WERI-Rb-1 (cell line): ENCODE data around the gene MX1.

Experiments
- DNase-seq: peaks from one replicate; pipeline ENCODE4 v3.0.0-alpha.2; 2020
- H3K27ac ChIP-seq: fragments of 250-450 bp; sonication (Bioruptor Pico); 2 replicates; pipeline ENCODE4 v1.5.1; 2020; ENCODE audit warnings: mild to moderate bottlenecking, moderate library complexity
- H3K27me3 ChIP-seq: fragments of 250-450 bp; sonication (Bioruptor Pico); 2 replicates; pipeline ENCODE4 v1.5.1; 2021; ENCODE audit warnings: mild to moderate bottlenecking, low read depth, moderate library complexity; ENCODE audit not compliant: insufficient read depth, severe bottlenecking
- H3K36me3 ChIP-seq: fragments of 250-450 bp; sonication (Bioruptor Pico); 2 replicates; pipeline ENCODE4 v1.5.1; 2020; ENCODE audit warnings: mild to moderate bottlenecking, moderate library complexity
- H3K4me3 ChIP-seq: 2 replicates; pipeline ENCODE4 v1.5.1; 2011; ENCODE audit warnings: low read depth, mild to moderate bottlenecking, control low read depth, low read length
- H3K9me3 ChIP-seq: fragments of 250-450 bp; sonication (Bioruptor Pico); 2 replicates; pipeline ENCODE4 v1.5.1; 2021; ENCODE audit warnings: mild to moderate bottlenecking, moderate library complexity; ENCODE audit not compliant: severe bottlenecking
- TF ChIP-seq, protein P1 (sequence below): IDR thresholded peaks from 2 replicates; pipeline ENCODE4 v1.5.1; 2011; ENCODE audit warnings: low read depth, mild to moderate bottlenecking, control low read depth, inconsistent platforms, low read length

MX1 gene

DNA sequence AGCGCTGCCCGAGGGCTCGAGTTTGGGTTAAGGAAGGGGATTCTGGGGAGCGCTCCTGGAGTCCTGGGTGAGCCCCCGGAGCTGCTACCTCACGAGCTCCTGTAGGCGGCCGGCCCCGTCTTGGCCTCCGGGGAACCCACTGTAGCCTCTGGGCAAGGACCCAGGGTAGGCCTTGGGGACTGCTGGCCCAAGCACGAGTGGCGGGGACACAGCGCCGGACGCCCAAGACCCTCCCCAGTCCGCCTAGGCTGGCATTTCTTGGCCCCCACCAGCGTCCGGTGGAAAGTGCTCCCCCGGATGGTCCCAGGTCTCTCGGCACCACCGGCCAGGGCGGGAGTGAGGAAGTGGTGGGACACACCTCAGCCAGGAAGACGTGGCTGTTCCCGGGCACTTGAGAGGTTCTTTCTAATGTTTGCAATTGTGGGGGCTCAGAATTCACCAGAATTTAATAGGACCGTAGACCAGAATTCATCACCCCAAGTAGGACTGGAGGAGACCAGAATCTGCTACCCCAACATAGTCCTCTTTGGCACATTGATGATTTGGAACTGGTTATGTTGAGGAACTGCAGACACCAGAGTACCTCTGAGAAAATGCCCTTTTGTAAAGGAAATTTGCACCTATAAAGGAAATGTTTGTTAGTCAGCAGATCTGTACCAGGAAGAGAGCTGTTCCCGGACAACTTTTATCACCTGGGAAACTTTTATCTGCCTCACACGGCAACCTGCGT, 82.5 kb downstream of the MX1 start:
- DNase-seq = no peak
- Histone ChIP-seq H3K4me3 (no peak overlapping the region; the same call in 1 of the 2 replicates), H3K27ac (no peak overlapping the region), H3K27me3 (peaks cover 25% of the 10 kb centered on the region), H3K36me3 (no peaks in the 10 kb centered on the region), H3K9me3 (no peaks in the 10 kb centered on the region)
- TF ChIP-seq, protein P1, sequence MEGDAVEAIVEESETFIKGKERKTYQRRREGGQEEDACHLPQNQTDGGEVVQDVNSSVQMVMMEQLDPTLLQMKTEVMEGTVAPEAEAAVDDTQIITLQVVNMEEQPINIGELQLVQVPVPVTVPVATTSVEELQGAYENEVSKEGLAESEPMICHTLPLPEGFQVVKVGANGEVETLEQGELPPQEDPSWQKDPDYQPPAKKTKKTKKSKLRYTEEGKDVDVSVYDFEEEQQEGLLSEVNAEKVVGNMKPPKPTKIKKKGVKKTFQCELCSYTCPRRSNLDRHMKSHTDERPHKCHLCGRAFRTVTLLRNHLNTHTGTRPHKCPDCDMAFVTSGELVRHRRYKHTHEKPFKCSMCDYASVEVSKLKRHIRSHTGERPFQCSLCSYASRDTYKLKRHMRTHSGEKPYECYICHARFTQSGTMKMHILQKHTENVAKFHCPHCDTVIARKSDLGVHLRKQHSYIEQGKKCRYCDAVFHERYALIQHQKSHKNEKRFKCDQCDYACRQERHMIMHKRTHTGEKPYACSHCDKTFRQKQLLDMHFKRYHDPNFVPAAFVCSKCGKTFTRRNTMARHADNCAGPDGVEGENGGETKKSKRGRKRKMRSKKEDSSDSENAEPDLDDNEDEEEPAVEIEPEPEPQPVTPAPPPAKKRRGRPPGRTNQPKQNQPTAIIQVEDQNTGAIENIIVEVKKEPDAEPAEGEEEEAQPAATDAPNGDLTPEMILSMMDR = no peak
